ENCODE results near the gene SPO11.
A peak's percentile ranks its signal among the peaks of the same experiment; 100 is the strongest.

SPO11 gene

GRCh38 chr20:57310821-57311514 is 18.6 kb upstream of the SPO11 start:
- no peak for DNase-seq (ENCODE audit: low spot score)

DNA sequence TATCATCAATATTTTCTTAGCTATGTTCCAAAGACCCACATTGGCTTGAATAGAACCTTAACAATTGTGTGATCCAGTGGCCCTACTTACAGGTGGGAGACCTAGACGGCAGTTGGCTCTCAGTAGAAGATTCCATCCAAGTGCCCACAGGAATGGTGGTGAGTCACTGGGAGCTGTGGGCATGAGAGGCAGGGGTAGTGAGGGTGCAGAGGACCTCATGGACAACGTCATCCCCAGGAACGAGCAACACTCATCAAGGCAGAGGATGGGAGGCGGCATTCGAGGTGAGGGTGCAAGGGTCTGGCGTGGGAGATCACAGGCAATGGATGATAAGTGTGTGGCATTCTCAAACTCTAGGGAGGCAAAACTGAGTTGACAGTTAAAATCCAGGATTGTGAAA is 17.5 kb upstream of the SPO11 start:
- DNase-seq (ENCODE audit: low spot score): no peak

DNA sequence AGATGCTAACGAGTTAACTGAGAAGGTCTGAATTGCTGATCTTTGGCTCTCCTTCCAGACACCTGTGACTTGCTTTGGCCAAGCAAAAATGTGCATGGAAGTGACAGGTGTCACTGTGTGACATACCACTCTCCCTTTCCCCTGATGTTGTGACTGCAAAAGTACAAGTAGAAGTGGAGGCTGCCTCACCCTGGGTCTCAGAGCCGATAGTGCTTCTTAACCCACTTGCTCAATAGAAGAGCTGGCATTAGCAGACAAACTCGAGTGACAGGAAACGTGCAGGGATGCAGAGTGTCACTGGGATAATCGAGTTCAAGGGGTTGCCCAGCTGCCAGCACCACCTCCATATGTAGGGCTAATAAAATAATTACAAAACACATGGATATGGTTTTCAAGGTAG is 16.4 kb upstream of the SPO11 start:
- no peak for DNase-seq (ENCODE audit: low spot score)

- DNase-seq (ENCODE audit: low spot score): no peak
These were observed 15.7 kb upstream of the SPO11 start for GRCh38 chr20:57313951-57314350.

GRCh38 chr20:57315083-57315975 is 14.3 kb upstream of the SPO11 start:
- DNase-seq (ENCODE audit: low spot score): no peak

DNA sequence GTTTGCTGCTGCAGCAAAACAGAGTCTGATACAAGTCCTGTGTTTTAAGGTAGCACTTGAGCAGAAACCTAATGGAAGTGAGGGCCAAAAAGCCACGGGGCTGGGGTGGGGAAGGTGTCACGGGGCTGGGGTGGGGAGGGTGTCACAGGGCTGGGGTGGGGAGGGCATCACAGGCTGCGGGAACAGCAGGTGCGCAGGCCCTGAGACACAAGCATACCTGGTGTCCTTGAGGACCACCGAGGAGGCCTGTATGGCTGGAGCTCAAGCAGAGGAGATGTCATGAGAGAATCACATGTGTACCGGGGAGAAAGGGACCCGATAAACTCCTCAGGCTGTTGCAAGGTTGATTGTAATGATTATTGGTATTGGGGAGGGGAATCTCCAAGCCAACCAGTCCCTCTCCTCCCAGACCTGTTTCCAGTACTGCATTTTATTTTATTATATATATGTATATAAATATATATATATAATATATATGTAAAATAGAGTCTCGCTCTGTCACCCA is 13.6 kb upstream of the SPO11 start:
- no peak for DNase-seq (ENCODE audit: low spot score)

- no peak for DNase-seq (ENCODE audit: low spot score)
These were observed 12.8 kb upstream of the SPO11 start for GRCh38 chr20:57316795-57317201.

DNA sequence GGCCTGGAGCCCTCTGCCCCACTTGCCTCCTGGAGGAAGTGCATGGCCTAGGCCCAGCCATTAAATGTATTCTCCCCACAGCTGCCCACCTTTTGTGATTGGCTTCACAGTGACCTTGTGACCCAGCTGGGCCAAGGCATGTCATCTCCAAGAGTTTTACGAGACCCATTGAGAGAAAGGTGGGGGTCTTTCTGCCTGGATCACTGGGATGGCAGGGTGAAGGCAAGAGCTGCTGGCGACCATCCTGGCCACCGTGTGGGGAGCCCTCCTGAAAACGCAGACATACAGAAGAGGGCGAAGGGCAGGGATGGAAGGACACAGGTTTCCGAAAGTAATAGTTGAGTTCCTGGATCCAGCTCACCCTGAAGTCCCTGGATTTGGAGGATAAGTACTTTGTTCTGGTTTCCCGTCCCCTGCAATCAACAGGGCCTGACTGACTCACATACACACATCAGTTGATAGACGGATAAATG is 12.3 kb upstream of the SPO11 start:
- DNase-seq (ENCODE audit: low spot score): no peak

GRCh38 chr20:57317789-57318371 is 11.7 kb upstream of the SPO11 start:
- DNase-seq (ENCODE audit: low spot score): no peak

- no peak for DNase-seq (ENCODE audit: low spot score)
These were observed 10.0 kb upstream of the SPO11 start for GRCh38 chr20:57319584-57319983.

GRCh38 chr20:57320358-57320757 is 9.2 kb upstream of the SPO11 start:
- DNase-seq (ENCODE audit: low spot score): no peak

DNA sequence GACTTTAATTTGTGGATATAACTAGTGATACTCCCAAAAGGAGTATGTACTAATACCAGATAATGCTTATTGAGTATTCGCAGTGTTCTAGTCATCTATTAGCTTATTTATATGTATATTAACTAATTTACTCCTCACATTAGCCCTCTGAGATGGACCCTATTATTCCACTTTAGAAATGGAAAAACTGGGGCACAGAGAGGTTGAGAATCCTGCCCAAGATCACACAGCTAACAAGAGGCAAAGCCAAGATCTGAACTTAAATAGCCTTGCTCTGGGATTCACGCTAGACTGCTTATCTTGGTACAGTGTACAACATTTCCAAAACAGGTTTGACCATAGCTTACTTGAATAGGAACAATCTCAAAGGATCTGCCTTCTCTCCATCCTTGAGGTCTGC is 8.5 kb upstream of the SPO11 start:
- DNase-seq (ENCODE audit: low spot score): no peak

DNA sequence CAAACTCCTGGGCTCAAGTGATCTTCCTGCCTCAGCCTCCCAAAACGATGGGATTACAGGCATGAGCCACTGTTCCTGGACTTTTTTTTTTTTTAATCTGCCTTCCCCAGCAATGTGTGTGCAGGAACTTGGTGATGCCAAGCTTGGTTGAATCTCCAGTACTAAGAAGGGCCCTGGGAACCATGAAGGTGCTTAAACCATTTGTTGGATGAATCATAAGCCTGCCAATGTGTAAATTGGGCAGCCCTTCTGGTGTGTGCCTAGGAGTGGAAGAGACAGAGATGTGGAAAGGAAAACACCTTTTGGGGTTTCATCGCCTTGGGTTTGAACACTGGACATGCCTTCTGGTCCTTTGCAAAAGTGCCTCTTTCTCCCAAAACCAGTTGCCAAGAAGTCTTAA is 7.1 kb upstream of the SPO11 start:
- no peak for DNase-seq (ENCODE audit: low spot score)

DNA sequence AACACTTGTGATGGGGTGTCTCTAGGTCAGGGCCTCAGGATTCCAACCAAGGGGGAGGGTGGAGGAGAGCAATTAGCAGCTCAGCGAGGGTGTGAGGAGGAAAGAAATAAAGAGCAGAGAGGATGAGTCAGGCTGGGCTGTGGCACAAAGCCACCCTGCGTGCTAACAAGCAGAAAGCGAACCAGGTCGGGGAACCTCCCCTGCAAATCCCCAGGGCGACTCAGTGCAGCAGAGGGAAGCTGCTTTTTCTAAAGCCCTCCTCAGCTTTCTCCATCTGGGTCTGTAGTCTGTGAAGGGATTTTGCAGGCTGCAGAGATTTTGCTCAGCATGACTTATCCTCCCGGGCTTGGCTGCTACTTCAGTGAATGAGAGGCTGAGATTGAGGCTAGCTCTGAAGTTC is 6.6 kb upstream of the SPO11 start:
- peak; percentile 53 for DNase-seq (ENCODE audit: low spot score)

- DNase-seq (ENCODE audit: low spot score): no peak
These were observed 3.8 kb upstream of the SPO11 start for GRCh38 chr20:57325632-57326356.

GRCh38 chr20:57326667-57327455 is 2.7 kb upstream of the SPO11 start:
- DNase-seq (ENCODE audit: low spot score): no peak

DNA sequence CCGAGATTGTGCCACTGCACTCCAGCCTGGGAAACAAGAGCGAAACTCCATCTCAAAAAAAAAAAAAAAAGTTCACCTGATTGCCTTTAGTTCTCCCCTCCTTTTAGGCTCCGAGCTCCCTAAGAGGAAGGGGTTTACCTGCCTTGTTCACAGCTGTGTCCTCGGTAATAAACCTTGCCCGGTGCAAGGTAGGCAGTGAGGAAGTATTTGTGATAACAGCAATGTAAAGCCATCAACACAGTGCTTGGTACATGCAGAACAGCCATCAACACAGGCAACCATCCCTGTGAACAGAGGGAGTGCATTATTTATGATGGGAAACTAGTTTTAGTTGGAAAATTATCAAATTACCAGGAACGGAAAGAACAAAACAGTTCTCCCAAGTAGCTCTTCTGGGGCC is 1.8 kb upstream of the SPO11 start:
- DNase-seq (ENCODE audit: low spot score): no peak

GRCh38 chr20:57330998-57331397 is 1.4 kb downstream of the SPO11 start:
- DNase-seq (ENCODE audit: low spot score): peak; percentile 80

GRCh38 chr20:57332105-57333089 is 2.8 kb downstream of the SPO11 start:
- no peak for DNase-seq (ENCODE audit: low spot score)

- DNase-seq (ENCODE audit: low spot score): peak; percentile 49
These were observed 5.8 kb downstream of the SPO11 start for GRCh38 chr20:57335392-57335791.

Measured in Ammon's horn (tissue), 1 donor.